ENCODE results near the gene ARHGAP20. TPM values are rescaled to one million over a fixed set of nuclear protein-coding genes. Genes with fewer than 3 reads are reported as not detected.

The ARHGAP20 gene
- total and polyA plus RNA-seq, 2 of the 8 experiments (the other 6 are each of a cell fraction or from before 2014, with no cell fraction given): 0.05 to 0.28 TPM

DNA sequence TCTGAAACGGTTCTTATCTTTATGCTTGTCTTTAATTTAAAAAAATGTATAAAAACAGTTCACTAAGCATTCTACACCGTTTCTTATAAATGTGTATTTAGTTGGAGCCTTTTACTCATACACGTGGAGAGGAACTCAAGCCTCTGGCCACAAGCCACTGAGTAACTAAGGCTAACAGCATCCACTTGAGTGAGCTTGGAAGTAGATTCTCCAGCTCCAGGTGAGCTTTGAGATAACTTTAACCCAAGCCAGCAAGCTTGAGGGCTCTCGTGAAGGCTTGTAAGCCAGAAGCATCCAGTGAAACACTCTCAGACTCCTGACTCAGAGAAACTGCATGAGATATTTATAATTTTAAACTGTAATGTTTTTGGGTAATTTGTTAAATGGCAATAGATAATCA is 82.6 kb downstream of the ARHGAP20 start:
- TF ChIP-seq RNF2 (IDR thresholded peaks at IDR 0.05; ENCODE audit: borderline replicate concordance, low read depth, low read length, missing control alignments, poor library complexity, severe bottlenecking) (no peak), RXRA (IDR thresholded peaks at IDR 0.05; ENCODE audit: insufficient read depth, low read depth, low read length) (no peak)
- no peak for DNase-seq (ENCODE audit: low read depth in 1 of 2, low spot score in 2 of 2)

More for the DNA sequence above, 82.6 kb downstream of the ARHGAP20 start:
- no peak overlapping the region for H2AFZ ChIP-seq (ENCODE audit: low read length)
- H3K23me2 ChIP-seq (ENCODE audit: low read depth, low read length): no peaks in the 10 kb centered on the region
- ChIA-PET POLR2A (ENCODE audit: partially characterized antibody) (no interaction called here), CTCF (ENCODE audit: partially characterized antibody) (interaction anchor here (0.5 to 1.0 kb wide), 2 partner anchors 573 to 598 kb away, joined by 3 read pairs; no protein-coding TSS in a partner anchor)
- H3K56ac ChIP-seq (replicated peaks; ENCODE audit: insufficient read length, low read depth, low read length): no peak overlapping the region
- H3K4me2 ChIP-seq (ENCODE audit: insufficient read depth in 1 of 2, low read depth in 2 of 2, low read length in 2 of 2): no peak overlapping the region
- no peak overlapping the region for H3K27ac ChIP-seq (ENCODE audit: low read depth, low read length)
- H3K4me3 ChIP-seq (ENCODE audit: extremely low read depth in 1 of 4, insufficient read depth in 2 of 4, low read depth in 3 of 4, low read length in 4 of 4): no peak overlapping the region
- no peak overlapping the region for H4K8ac ChIP-seq (ENCODE audit: extremely low read depth, insufficient read depth, low read length)
- no peaks in the 10 kb centered on the region for H4K20me1 ChIP-seq (replicated peaks in 1 of 2; ENCODE audit: control insufficient read depth in 1 of 2, insufficient read depth in 2 of 2, low read length in 2 of 2)
- no peaks in the 10 kb centered on the region for H3K79me1 ChIP-seq (ENCODE audit: low read depth, low read length)
- H2BK15ac ChIP-seq (ENCODE audit: low read length): no peak overlapping the region
- no peak overlapping the region for H3K14ac ChIP-seq (ENCODE audit: insufficient read length)
- H2BK5ac ChIP-seq (ENCODE audit: low read depth, low read length): no peak overlapping the region
- no peak overlapping the region for H4K91ac ChIP-seq (replicated peaks; ENCODE audit: insufficient read length, low read length)
- no peak overlapping the region for H3K23ac ChIP-seq (ENCODE audit: insufficient read length)
- H3K4ac ChIP-seq (replicated peaks; ENCODE audit: insufficient read length, low read depth, low read length): no peak overlapping the region
- no peak overlapping the region for H2BK20ac ChIP-seq (ENCODE audit: low read length)
- H3K18ac ChIP-seq (ENCODE audit: extremely low read depth, low read length): no peak overlapping the region
- no peak overlapping the region for H4K5ac ChIP-seq (ENCODE audit: insufficient read length, low read depth, low read length)
- no peaks in the 10 kb centered on the region for H3K9me3 ChIP-seq (ENCODE audit: insufficient read depth in 2 of 2, low read depth in 1 of 2, low read length in 1 of 2)
- H3K36me3 ChIP-seq (ENCODE audit: control insufficient read depth in 2 of 4, insufficient read depth in 4 of 4, low read length in 3 of 4): no peaks in the 10 kb centered on the region
- FAIRE-seq: no peak
- H2BK120ac ChIP-seq (replicated peaks; ENCODE audit: low read depth, low read length): no peak overlapping the region
- no peak overlapping the region for H2AK5ac ChIP-seq (ENCODE audit: low read depth, low read length)
- no peaks in the 10 kb centered on the region for H3K79me2 ChIP-seq (ENCODE audit: control insufficient read depth in 1 of 2, insufficient read depth in 2 of 2, low read length in 2 of 2)
- no peaks in the 10 kb centered on the region for H3K27me3 ChIP-seq (replicated peaks in 1 of 4; ENCODE audit: control insufficient read depth in 3 of 4, extremely low read depth in 1 of 4, insufficient read depth in 3 of 4, low read length in 3 of 4)
- H2BK12ac ChIP-seq (ENCODE audit: low read depth, low read length): no peak overlapping the region
- no peaks in the 10 kb centered on the region for H3K4me1 ChIP-seq (replicated peaks in 1 of 4; ENCODE audit: control insufficient read depth in 3 of 4, insufficient read depth in 4 of 4, low read length in 3 of 4)
- H3K9ac ChIP-seq (replicated peaks in 1 of 4; ENCODE audit: extremely low read depth in 1 of 4, low read depth in 3 of 4, low read length in 3 of 4): no peak overlapping the region
- whole genome bisulfite sequencing, 2 experiments (ENCODE audit: extremely low coverage in 1 of 2, insufficient coverage in 1 of 2, insufficient read length in 1 of 2, insufficient replicate concordance in 2 of 2, low coverage in 1 of 2, low lambda C conversion rate in 2 of 2, missing lambda C conversion rate in 1 of 2): 79% methylated on average over 4 of the region's 4 CpGs; no CpG with 5 or more reads in 1 of the 2 experiments

All from H1 (cell line).